H1 (cell line): ENCODE results near the gene SEMA4D. TPM values are rescaled to one million over a fixed set of nuclear protein-coding genes. Genes with fewer than 3 reads are reported as not detected.

Source experiments
- CTCF ChIA-PET: fragments of 300-600 bp; sonication (Branson Sonifier 250); formaldehyde crosslinking; loops from one replicate; lab custom pipeline; 2021; ENCODE audit not compliant: partially characterized antibody; lab: Charles Lee
- POLR2A ChIA-PET: fragments of 300-600 bp; sonication (Branson Sonifier 250); formaldehyde crosslinking; loops from one replicate; lab custom pipeline; 2021; ENCODE audit warnings: inconsistent platforms; ENCODE audit not compliant: partially characterized antibody; lab: Charles Lee
- DNase-seq, 2 experiments: peaks; one replicate each; pipeline versions ENCODE4 v3.0.0 to v3.0.0-alpha.2; 2010 to 2022; ENCODE audit warnings: low spot score in 2 of 2, low read depth in 1 of 2, mixed read lengths in 1 of 2
- FAIRE-seq: peaks from 2 replicates; lab custom pipeline; 2011; peaks lifted over from hg19 to GRCh38; lab: Jason Lieb, UNC
- H2AFZ ChIP-seq: 2 replicates; pipeline ENCODE4 v1.8.1; 2012; ENCODE audit warnings: low read length, inconsistent platforms
- H2AK5ac ChIP-seq: 2 replicates; pipeline ENCODE4 v1.6.1; 2013; ENCODE audit warnings: low read depth, low read length
- H2BK120ac ChIP-seq: replicated peaks from 2 replicates; pipeline ENCODE3; 2013; ENCODE audit warnings: low read depth, low read length, inconsistent platforms
- H2BK12ac ChIP-seq: 2 replicates; pipeline ENCODE4 v1.6.1; 2013; ENCODE audit warnings: low read depth, low read length
- H2BK15ac ChIP-seq: 2 replicates; pipeline ENCODE4 v1.6.1; 2013; ENCODE audit warnings: low read length
- H2BK20ac ChIP-seq: 2 replicates; pipeline ENCODE4 v1.6.1; 2013; ENCODE audit warnings: low read length
- H2BK5ac ChIP-seq: 2 replicates; pipeline ENCODE4 v1.6.1; 2013; ENCODE audit warnings: low read depth, low read length
- H3K14ac ChIP-seq: 2 replicates; pipeline ENCODE4 v1.6.1; 2013; ENCODE audit warnings: inconsistent platforms; ENCODE audit not compliant: insufficient read length
- H3K18ac ChIP-seq: 2 replicates; pipeline ENCODE4 v1.6.1; 2013; ENCODE audit warnings: low read length; ENCODE audit errors: extremely low read depth
- H3K23ac ChIP-seq: 2 replicates; pipeline ENCODE4 v1.6.1; 2013; ENCODE audit warnings: inconsistent platforms; ENCODE audit not compliant: insufficient read length
- H3K23me2 ChIP-seq: 2 replicates; pipeline ENCODE4 v1.6.1; 2013; ENCODE audit warnings: low read depth, low read length
- H3K27ac ChIP-seq: 2 replicates; pipeline ENCODE4 v1.6.1; 2011; ENCODE audit warnings: low read depth, low read length, inconsistent platforms
- H3K27me3 ChIP-seq, 4 experiments: replicated peaks in 1 of 4; 1 replicate in 1 of 4; 2 replicates in 3 of 4; pipeline versions ENCODE4 v1.6.1 to v1.8.1; 2011 to 2013; ENCODE audit warnings: low read length in 3 of 4, mild to moderate bottlenecking in 3 of 4, inconsistent platforms in 2 of 4, mixed read lengths in 2 of 4, moderate library complexity in 1 of 4; ENCODE audit not compliant: control insufficient read depth in 3 of 4, insufficient read depth in 3 of 4; ENCODE audit errors: extremely low read depth in 1 of 4
- H3K36me3 ChIP-seq, 4 experiments: 2 replicates each; pipeline versions ENCODE4 v1.6.1 to v1.8.1; 2011 to 2013; ENCODE audit warnings: mild to moderate bottlenecking in 4 of 4, low read length in 3 of 4, moderate library complexity in 2 of 4, control low read depth in 1 of 4, inconsistent platforms in 1 of 4; ENCODE audit not compliant: insufficient read depth in 4 of 4, control insufficient read depth in 2 of 4
- H3K4ac ChIP-seq: replicated peaks from 2 replicates; pipeline ENCODE3; 2013; ENCODE audit warnings: low read length, low read depth, mixed read lengths, inconsistent platforms; ENCODE audit not compliant: insufficient read length
- H3K4me1 ChIP-seq, 4 experiments: replicated peaks in 1 of 4; 1 replicate in 1 of 4; 2 replicates in 3 of 4; pipeline versions ENCODE4 v1.6.1 to v1.8.1; 2011 to 2013; ENCODE audit warnings: low read length in 3 of 4, inconsistent platforms in 2 of 4, mixed read lengths in 1 of 4; ENCODE audit not compliant: insufficient read depth in 4 of 4, control insufficient read depth in 3 of 4
- H3K4me2 ChIP-seq, 2 experiments: 2 replicates each; pipeline versions ENCODE4 v1.6.1 to v1.8.1; 2011 to 2013; ENCODE audit warnings: low read depth in 2 of 2, low read length in 2 of 2, control low read depth in 1 of 2, inconsistent platforms in 1 of 2, mild to moderate bottlenecking in 1 of 2; ENCODE audit not compliant: insufficient read depth in 1 of 2
- H3K4me3 ChIP-seq, 4 experiments: fragments of 200-600, 300-600 bp in 1 of 4; sonication (generic), shearing (Covaris generic), sonication (Bioruptor Twin) in 1 of 4; 2 replicates each; pipeline versions ENCODE4 v1.5.1 to v1.8.1; 2011 to 2016; ENCODE audit warnings: low read length in 4 of 4, low read depth in 3 of 4, control low read depth in 2 of 4, inconsistent platforms in 2 of 4, mild to moderate bottlenecking in 2 of 4, mixed read lengths in 1 of 4, moderate library complexity in 1 of 4; ENCODE audit not compliant: insufficient read depth in 2 of 4; ENCODE audit errors: extremely low read depth in 1 of 4
- H3K56ac ChIP-seq: replicated peaks from 2 replicates; pipeline ENCODE3; 2013; ENCODE audit warnings: low read depth, mild to moderate bottlenecking, mixed read lengths, low read length, inconsistent platforms; ENCODE audit not compliant: insufficient read length
- H3K79me1 ChIP-seq: 2 replicates; pipeline ENCODE4 v1.6.1; 2013; ENCODE audit warnings: low read depth, low read length, control low read depth
- H3K79me2 ChIP-seq, 2 experiments: 2 replicates each; pipeline versions ENCODE4 v1.6.1 to v1.8.1; 2012 to 2013; ENCODE audit warnings: low read length in 2 of 2, mild to moderate bottlenecking in 2 of 2, inconsistent platforms in 1 of 2; ENCODE audit not compliant: insufficient read depth in 2 of 2, control insufficient read depth in 1 of 2
- H3K9ac ChIP-seq, 4 experiments: replicated peaks in 1 of 4; 1 replicate in 1 of 4; 2 replicates in 3 of 4; pipeline versions ENCODE4 v1.6.1 to v1.8.1; 2011 to 2013; ENCODE audit warnings: low read depth in 3 of 4, low read length in 3 of 4, control low read depth in 2 of 4, mild to moderate bottlenecking in 2 of 4, moderate library complexity in 2 of 4, inconsistent platforms in 1 of 4; ENCODE audit errors: extremely low read depth in 1 of 4
- H3K9me3 ChIP-seq, 2 experiments: 2 replicates each; pipeline versions ENCODE4 v1.6.1 to v1.8.1; 2012 to 2013; ENCODE audit warnings: mild to moderate bottlenecking in 2 of 2, moderate library complexity in 2 of 2, control low read depth in 1 of 2, inconsistent platforms in 1 of 2, low read depth in 1 of 2, low read length in 1 of 2, mixed read lengths in 1 of 2; ENCODE audit not compliant: insufficient read depth in 2 of 2
- H4K20me1 ChIP-seq, 2 experiments: replicated peaks in 1 of 2; 2 replicates each; pipeline versions ENCODE3 to v1.8.1; 2011 to 2013; ENCODE audit warnings: inconsistent platforms in 2 of 2, low read length in 2 of 2, mild to moderate bottlenecking in 1 of 2; ENCODE audit not compliant: insufficient read depth in 2 of 2, control insufficient read depth in 1 of 2
- H4K5ac ChIP-seq: 2 replicates; pipeline ENCODE4 v1.6.1; 2013; ENCODE audit warnings: low read length, low read depth, mixed read lengths, inconsistent platforms; ENCODE audit not compliant: insufficient read length
- H4K8ac ChIP-seq: 2 replicates; pipeline ENCODE4 v1.8.0; 2013; ENCODE audit warnings: mild to moderate bottlenecking, moderate library complexity, low read length, inconsistent platforms; ENCODE audit not compliant: insufficient read depth; ENCODE audit errors: extremely low read depth
- H4K91ac ChIP-seq: replicated peaks from 2 replicates; pipeline ENCODE3; 2013; ENCODE audit warnings: low read length, mixed read lengths, inconsistent platforms; ENCODE audit not compliant: insufficient read length
- BACH1 ChIP-seq: IDR thresholded peaks from 2 replicates; pipeline ENCODE4 v1.6.1; 2012; ENCODE audit warnings: low read length, improper control_type of control experiment
- BRCA1 ChIP-seq: IDR thresholded peaks from 2 replicates; pipeline ENCODE4 v1.6.1; 2012; ENCODE audit warnings: low read depth, low read length, improper control_type of control experiment
- CBX8 ChIP-seq: fragments of 300-800, 300-1000 bp; sonication (generic); IDR thresholded peaks from 2 replicates; pipeline ENCODE4 v1.7.1; 2016; ENCODE audit warnings: low read depth, low read length, borderline replicate concordance
- CHD1 ChIP-seq: IDR thresholded peaks from 2 replicates; pipeline ENCODE4 v1.6.1; 2012; ENCODE audit warnings: low read depth, low read length, improper control_type of control experiment
- CREB1 ChIP-seq: IDR thresholded peaks from 2 replicates; pipeline ENCODE4 v1.6.1; 2012; ENCODE audit warnings: inconsistent platforms
- HDAC6 ChIP-seq: IDR thresholded peaks from one replicate; pipeline ENCODE4 v1.7.1; 2012; ENCODE audit warnings: low read depth, mild to moderate bottlenecking, inconsistent platforms, low read length, moderate library complexity
- JUN ChIP-seq: IDR thresholded peaks from 2 replicates; pipeline ENCODE4 v1.6.1; 2011; ENCODE audit warnings: low read depth, mild to moderate bottlenecking, improper control_type of control experiment, low read length
- MAFK ChIP-seq: IDR thresholded peaks from 2 replicates; pipeline ENCODE4 v1.6.1; 2012; ENCODE audit warnings: low read depth, mild to moderate bottlenecking, improper control_type of control experiment, low read length
- NANOG ChIP-seq: IDR thresholded peaks from 2 replicates; pipeline ENCODE4 v1.6.1; 2011; ENCODE audit warnings: low read length, low read depth, mild to moderate bottlenecking, inconsistent platforms; ENCODE audit not compliant: insufficient read depth, poor library complexity, severe bottlenecking
- POU5F1 ChIP-seq: IDR thresholded peaks from 2 replicates; pipeline ENCODE4 v1.6.1; 2011; ENCODE audit warnings: low read depth, mild to moderate bottlenecking, low read length, moderate library complexity
- SAP30 ChIP-seq: fragments of 300-600 bp; sonication (generic); IDR thresholded peaks from 2 replicates; pipeline ENCODE4 v1.7.1; 2012; ENCODE audit warnings: low read length, moderate library complexity, mild to moderate bottlenecking, inconsistent platforms; ENCODE audit not compliant: insufficient read depth, insufficient replicate concordance
- SIX5 ChIP-seq: IDR thresholded peaks from 2 replicates; pipeline ENCODE4 v1.6.1; 2011; ENCODE audit warnings: mild to moderate bottlenecking, low read depth, low read length
- SP2 ChIP-seq: IDR thresholded peaks from 2 replicates; pipeline ENCODE4 v1.6.1; 2012; ENCODE audit warnings: mild to moderate bottlenecking, low read length, inconsistent platforms
- YY1 ChIP-seq: IDR thresholded peaks from 2 replicates; pipeline ENCODE4 v1.6.1; 2011; ENCODE audit warnings: low read depth, mild to moderate bottlenecking, low read length
- WGBS, 2 experiments: shearing (Covaris generic) in 1 of 2; methylation state at CpG; one replicate each; pipeline versions ENCODE4 v1.1.6 to v1.1.7; 2013 to 2015; ENCODE audit warnings: low lambda C conversion rate in 2 of 2, mixed read lengths in 2 of 2, inconsistent platforms in 1 of 2, low coverage in 1 of 2, missing lambda C conversion rate in 1 of 2; ENCODE audit not compliant: insufficient replicate concordance in 2 of 2, insufficient coverage in 1 of 2, insufficient read length in 1 of 2; ENCODE audit errors: extremely low coverage in 1 of 2, missing lambda C conversion rate in 1 of 2; 5-methylcytosine and 5-hydroxymethylcytosine counted together
- polyA plus RNA-seq, 7 experiments: library from polyadenylated mRNA; depleted of rRNA in 3 of 7; stranded (reverse) in 5 of 7; unstranded in 2 of 7; fragments of >200 nt in 5 of 7; fragments of 200-250 nt in 2 of 7; gene quantifications; 1 replicate in 5 of 7; 2 replicates in 1 of 7; 4 replicates in 1 of 7; pipeline versions ENCODE4 v1.2.1 to v1.2.3, GENCODE V29; 2011 to 2013; ENCODE audit warnings: missing spikeins in 2 of 7, mixed read lengths in 2 of 7
- total RNA-seq: library from RNA; stranded (reverse); fragmentation: NEBNext Ultra II Directional; extraction: Animal tissue kit (Norgen Biotek cat#: 25700); gene quantifications from 2 replicates; pipeline ENCODE4 v1.2.1, GENCODE V29; 2021

SEMA4D gene
- total and polyA plus RNA-seq, 2 of the 8 experiments (the other 6 are each of a cell fraction or from before 2014, with no cell fraction given) = 21.0 to 70.4 TPM

DNA sequence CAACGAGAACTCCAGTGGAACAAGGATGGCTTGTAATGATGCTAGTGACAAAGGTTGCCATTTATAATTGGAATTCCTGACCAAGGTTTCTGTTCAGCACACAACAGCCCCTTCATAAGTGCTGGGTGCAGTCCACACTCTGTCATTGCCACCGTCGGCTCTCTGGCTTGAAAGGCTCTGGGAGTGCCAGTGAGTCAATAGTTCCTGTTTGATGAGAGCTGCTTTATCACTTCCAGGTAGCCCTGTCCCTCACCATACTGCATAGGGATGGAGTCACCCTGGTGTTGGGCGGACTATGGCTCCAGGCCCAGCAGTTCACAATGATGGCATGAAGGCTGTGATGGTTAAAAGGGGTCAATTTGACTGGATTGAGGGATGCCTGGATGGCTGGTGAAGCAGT is 34.6 kb upstream of the SEMA4D start:
- H3K56ac ChIP-seq = no peak overlapping the region
- H2BK20ac ChIP-seq = no peak overlapping the region
- no peak overlapping the region for H2BK15ac ChIP-seq
- H4K5ac ChIP-seq = no peak overlapping the region
- POLR2A ChIA-PET = no interaction called here
- DNase-seq = no peak
- H2BK5ac ChIP-seq = no peak overlapping the region
- no peaks in the 10 kb centered on the region for H3K36me3 ChIP-seq
- no peak overlapping the region for H2AFZ ChIP-seq
- H3K9ac ChIP-seq = no peak overlapping the region
- peaks cover 0 to 6% of the 10 kb centered on the region in 2 experiments for H4K20me1 ChIP-seq
- no peaks in the 10 kb centered on the region for H3K79me2 ChIP-seq
- H2BK12ac ChIP-seq = no peak overlapping the region
- no peak overlapping the region for H3K23ac ChIP-seq
- H3K4ac ChIP-seq = no peak overlapping the region
- no peak for TF ChIP-seq YY1
- TF ChIP-seq MAFK = no peak
- no peak for TF ChIP-seq POU5F1
- TF ChIP-seq SP2 = no peak
- TF ChIP-seq CHD1 = no peak
- TF ChIP-seq JUN = no peak
- TF ChIP-seq NANOG = no peak
- TF ChIP-seq BACH1 = no peak
- no peak for TF ChIP-seq SIX5
- TF ChIP-seq HDAC6 = no peak
- no peak for TF ChIP-seq CREB1
- TF ChIP-seq CBX8 = no peak
- no peak for TF ChIP-seq SAP30
- TF ChIP-seq BRCA1 = no peak
- peaks cover 5% of the 10 kb centered on the region; the same call in 1 of the 2 replicates for H3K23me2 ChIP-seq
- WGBS, 2 experiments = 60% methylated on average over 4 of the region's 4 CpGs; no CpG with 5 or more reads in 1 of the 2 experiments
- H3K27ac ChIP-seq = no peak overlapping the region
- H4K91ac ChIP-seq = no peak overlapping the region
- H3K79me1 ChIP-seq = no peaks in the 10 kb centered on the region
- 0 out of 4 replicates have a peak, but pooled peaks cover 0 to 6% of the 10 kb centered on the region in 2 experiments for H3K9me3 ChIP-seq
- no peak overlapping the region for H2BK120ac ChIP-seq
- no peak for FAIRE-seq
- H3K4me3 ChIP-seq = no peak overlapping the region
- H2AK5ac ChIP-seq = no peak overlapping the region
- no peak overlapping the region for H3K4me2 ChIP-seq
- H3K18ac ChIP-seq = no peak overlapping the region
- no peaks in the 10 kb centered on the region for H3K27me3 ChIP-seq
- CTCF ChIA-PET = interaction anchor here (0.6 to 5.8 kb wide), 3 partner anchors 16 to 73 kb away, joined by 4 to 28 read pairs (median 5); no protein-coding TSS in a partner anchor
- H4K8ac ChIP-seq = no peak overlapping the region; the same call in 1 of the 2 replicates
- no peaks in the 10 kb centered on the region; a peak in 1 of 7 replicates for H3K4me1 ChIP-seq
- H3K14ac ChIP-seq = no peak overlapping the region
